OCI-LY3 (cell line): Measurements from ENCODE around the gene GALNT18.

Source experiments
- H2AFZ ChIP-seq: fragments of 200-600, 300-600 bp; shearing (Covaris generic); 2 replicates; pipeline ENCODE4 v1.6.0; 2014; ENCODE audit warnings: antibody characterized with exemption, low read depth, low read length
- H3K27ac ChIP-seq: fragments of 200-600, 300-600 bp; sonication (generic); 2 replicates; pipeline ENCODE4 v1.5.1; 2014; ENCODE audit warnings: mild to moderate bottlenecking, low read length, moderate library complexity, mixed read lengths
- H3K27me3 ChIP-seq: fragments of 200-600, 300-600 bp; sonication (generic); 2 replicates; pipeline ENCODE4 v1.6.1; 2014; ENCODE audit warnings: low read depth, low read length, mixed read lengths
- H3K36me3 ChIP-seq: fragments of 200-600, 300-600 bp; sonication (generic); replicated peaks from 2 replicates; pipeline ENCODE3; 2014; ENCODE audit warnings: low read depth, low read length, mixed read lengths
- H3K4me1 ChIP-seq: fragments of 300-600, 200-600 bp; sonication (generic); 2 replicates; pipeline ENCODE4 v1.6.1; 2014; ENCODE audit warnings: low read length, mixed read lengths
- H3K4me2 ChIP-seq: fragments of 200-600, 300-600 bp; sonication (generic); 2 replicates; pipeline ENCODE4 v1.6.1; 2014; ENCODE audit warnings: low read length, mixed read lengths
- H3K4me3 ChIP-seq: fragments of 300-600, 200-600 bp; sonication (generic); 2 replicates; pipeline ENCODE4 v1.5.1; 2014; ENCODE audit warnings: antibody characterized with exemption, mild to moderate bottlenecking, low read length, moderate library complexity
- H3K79me2 ChIP-seq: fragments of 300-600, 200-600 bp; shearing (Covaris generic); 2 replicates; pipeline ENCODE4 v1.6.1; 2014; ENCODE audit warnings: mild to moderate bottlenecking, low read length, mixed read lengths
- H3K9ac ChIP-seq: fragments of 300-600, 200-600 bp; shearing (Covaris generic); 2 replicates; pipeline ENCODE4 v1.6.0; 2014; ENCODE audit warnings: mild to moderate bottlenecking, low read length, moderate library complexity
- H3K9me3 ChIP-seq: fragments of 200-600, 300-600 bp; shearing (Covaris generic); 2 replicates; pipeline ENCODE4 v1.6.1; 2014; ENCODE audit warnings: low read length, mixed read lengths; ENCODE audit not compliant: insufficient read depth
- H4K20me1 ChIP-seq: fragments of 200-600, 300-600 bp; sonication (generic); 2 replicates; pipeline ENCODE4 v1.6.1; 2016; ENCODE audit warnings: low read length, mixed read lengths; ENCODE audit not compliant: insufficient read depth
- CTCF ChIP-seq: fragments of 200-600, 300-600 bp; sonication (generic); IDR thresholded peaks from 2 replicates; pipeline ENCODE4 v1.5.1; 2014; ENCODE audit warnings: antibody characterized with exemption, low read length, low read depth
- EZH2phosphoT487 ChIP-seq: fragments of 200-600 bp; shearing (Covaris generic); IDR thresholded peaks from 2 replicates; pipeline ENCODE4 v1.6.1; 2018; ENCODE audit warnings: antibody characterized with exemption, mixed run types, low read depth

GALNT18 gene

GRCh38 chr11:11243590-11244469 lies 378.0 kb downstream of the GALNT18 start:
- TF ChIP-seq EZH2phosphoT487: no peak
- TF ChIP-seq CTCF: no peak
- no peak overlapping the region for H3K9ac ChIP-seq
- H3K4me2 ChIP-seq: no peak overlapping the region
- H3K27me3 ChIP-seq: no peaks in the 10 kb centered on the region; the same call in 1 of the 2 replicates
- H3K4me3 ChIP-seq: no peak overlapping the region
- no peak overlapping the region for H3K27ac ChIP-seq
- no peaks in the 10 kb centered on the region for H3K9me3 ChIP-seq
- H3K4me1 ChIP-seq: peaks cover 5% of the 10 kb centered on the region; the same call in 1 of the 2 replicates
- no peaks in the 10 kb centered on the region for H3K36me3 ChIP-seq
- H4K20me1 ChIP-seq: no peaks in the 10 kb centered on the region
- H3K79me2 ChIP-seq: no peaks in the 10 kb centered on the region
- no peak overlapping the region for H2AFZ ChIP-seq

- no peak overlapping the region for H3K4me2 ChIP-seq
- TF ChIP-seq CTCF: no peak
- TF ChIP-seq EZH2phosphoT487: no peak
- H3K27ac ChIP-seq: no peak overlapping the region
- no peak overlapping the region for H3K4me3 ChIP-seq
- no peak overlapping the region for H2AFZ ChIP-seq
- H3K4me1 ChIP-seq: peaks cover 5% of the 10 kb centered on the region; the same call in 1 of the 2 replicates
- no peak overlapping the region for H3K9ac ChIP-seq
- no peaks in the 10 kb centered on the region for H4K20me1 ChIP-seq
- H3K27me3 ChIP-seq: no peaks in the 10 kb centered on the region; the same call in 1 of the 2 replicates
- H3K36me3 ChIP-seq: no peaks in the 10 kb centered on the region
- H3K79me2 ChIP-seq: no peaks in the 10 kb centered on the region
- no peaks in the 10 kb centered on the region for H3K9me3 ChIP-seq
These were observed 378.6 kb downstream of the GALNT18 start for GRCh38 chr11:11243209-11243589.

- H3K4me1 ChIP-seq: peaks cover 5% of the 10 kb centered on the region; the same call in 1 of the 2 replicates
- H3K36me3 ChIP-seq: no peaks in the 10 kb centered on the region
- H3K27me3 ChIP-seq: no peaks in the 10 kb centered on the region
These were observed 380.5 kb downstream of the GALNT18 start for GRCh38 chr11:11241284-11241683.

More at GRCh38 chr11:11241284-11241683, 380.5 kb downstream of the GALNT18 start:
- no peaks in the 10 kb centered on the region for H3K79me2 ChIP-seq
- H4K20me1 ChIP-seq: no peaks in the 10 kb centered on the region
- no peak overlapping the region for H3K9ac ChIP-seq
- H2AFZ ChIP-seq: no peak overlapping the region
- H3K27ac ChIP-seq: no peak overlapping the region
- no peak overlapping the region for H3K4me2 ChIP-seq
- no peak overlapping the region for H3K4me3 ChIP-seq
- TF ChIP-seq EZH2phosphoT487 (no peak), CTCF (no peak)
- no peaks in the 10 kb centered on the region for H3K9me3 ChIP-seq
